ENCODE results near the gene USP3. TPM values are rescaled to one million over a fixed set of nuclear protein-coding genes. Genes with fewer than 3 reads are reported as not detected.

USP3 gene
- polyA plus RNA-seq, 1 donor (not counting 4 experiments of a cell fraction or from before 2014, with no cell fraction given), result 16.2 TPM

DNA sequence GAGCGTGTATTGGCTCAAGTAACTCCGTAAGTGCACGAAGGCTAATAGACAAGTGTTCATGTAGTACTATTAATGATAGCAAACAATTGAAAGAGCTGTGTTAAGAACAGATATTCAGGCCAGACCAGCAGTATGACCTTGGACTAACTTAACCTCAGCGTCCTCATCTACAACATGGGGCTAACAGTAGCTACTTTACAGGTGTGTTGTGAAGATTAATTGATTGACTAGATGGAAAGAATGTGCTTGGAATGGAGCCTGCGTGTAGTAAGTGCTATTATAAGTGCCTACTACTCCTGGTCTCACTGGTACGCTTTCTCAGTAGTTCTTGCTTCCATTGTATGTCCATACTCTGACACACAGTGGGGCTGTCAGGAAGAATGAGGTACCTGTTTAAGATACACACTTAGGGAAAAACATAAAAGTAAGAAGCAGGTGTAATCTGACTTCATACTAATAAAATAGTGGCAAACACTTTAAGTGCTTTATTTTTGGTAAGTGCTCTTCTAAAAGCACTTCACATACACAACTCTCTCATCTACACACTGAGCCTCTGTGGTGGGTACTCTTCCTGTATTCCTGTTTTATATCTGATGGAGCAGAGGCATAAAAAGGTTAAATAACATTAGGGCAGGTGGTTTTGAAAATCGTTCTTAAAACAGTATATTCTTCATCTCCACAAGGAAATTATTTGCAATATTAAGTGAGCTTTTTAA, 68.5 kb downstream of the USP3 start:
- no peak for TF ChIP-seq EZH2 (IDR thresholded peaks at IDR 0.05; ENCODE audit: low read length)
- TF ChIP-seq, protein P1, sequence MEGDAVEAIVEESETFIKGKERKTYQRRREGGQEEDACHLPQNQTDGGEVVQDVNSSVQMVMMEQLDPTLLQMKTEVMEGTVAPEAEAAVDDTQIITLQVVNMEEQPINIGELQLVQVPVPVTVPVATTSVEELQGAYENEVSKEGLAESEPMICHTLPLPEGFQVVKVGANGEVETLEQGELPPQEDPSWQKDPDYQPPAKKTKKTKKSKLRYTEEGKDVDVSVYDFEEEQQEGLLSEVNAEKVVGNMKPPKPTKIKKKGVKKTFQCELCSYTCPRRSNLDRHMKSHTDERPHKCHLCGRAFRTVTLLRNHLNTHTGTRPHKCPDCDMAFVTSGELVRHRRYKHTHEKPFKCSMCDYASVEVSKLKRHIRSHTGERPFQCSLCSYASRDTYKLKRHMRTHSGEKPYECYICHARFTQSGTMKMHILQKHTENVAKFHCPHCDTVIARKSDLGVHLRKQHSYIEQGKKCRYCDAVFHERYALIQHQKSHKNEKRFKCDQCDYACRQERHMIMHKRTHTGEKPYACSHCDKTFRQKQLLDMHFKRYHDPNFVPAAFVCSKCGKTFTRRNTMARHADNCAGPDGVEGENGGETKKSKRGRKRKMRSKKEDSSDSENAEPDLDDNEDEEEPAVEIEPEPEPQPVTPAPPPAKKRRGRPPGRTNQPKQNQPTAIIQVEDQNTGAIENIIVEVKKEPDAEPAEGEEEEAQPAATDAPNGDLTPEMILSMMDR (optimal IDR thresholded peaks at IDR 0.05 in 1 of 3, IDR thresholded peaks at IDR 0.05 in 1 of 3, conservative IDR thresholded peaks at IDR 0.05 in 1 of 3; ENCODE audit: extremely low read depth in 1 of 3, insufficient read depth in 2 of 3, low read length in 3 of 3), result no peak
- DNase-seq (ENCODE audit: low read depth, low spot score) (no peak), FAIRE-seq (peak; percentile 43)
- no peak overlapping the region for H3K27ac ChIP-seq (ENCODE audit: control insufficient read depth, insufficient read depth, low read length)
- no peaks in the 10 kb centered on the region for H3K9me1 ChIP-seq (ENCODE audit: control insufficient read depth, extremely low read depth, insufficient read depth, low read length)
- dilution Hi-C loops (cut with MboI; ENCODE audit: extremely low pct_ligation_motif_present, low sequenced_read_pairs), result no loop called here
- no peak overlapping the region for H3K4me3 ChIP-seq (ENCODE audit: control insufficient read depth in 2 of 3, extremely low read depth in 1 of 3, insufficient read depth in 2 of 3, low read depth in 1 of 3, low read length in 3 of 3)
- H3K36me3 ChIP-seq (ENCODE audit: control insufficient read depth in 2 of 2, extremely low read depth in 1 of 2, insufficient read depth in 2 of 2, low read length in 2 of 2), result peaks cover 7 to 12% of the 10 kb centered on the region in 2 experiments
- H3K4me2 ChIP-seq (ENCODE audit: control insufficient read depth, extremely low read depth, insufficient read depth, low read depth, low read length), result no peak overlapping the region
- H3K79me2 ChIP-seq (ENCODE audit: control insufficient read depth, insufficient read depth, low read length), result no peaks in the 10 kb centered on the region
- no peaks in the 10 kb centered on the region for H4K20me1 ChIP-seq (ENCODE audit: control insufficient read depth, extremely low read depth, insufficient read depth, low read length)
- no peaks in the 10 kb centered on the region for H3K4me1 ChIP-seq (ENCODE audit: control insufficient read depth, extremely low read depth, insufficient read depth, low read length)
- no peaks in the 10 kb centered on the region for H3K9me3 ChIP-seq (ENCODE audit: control insufficient read depth, low read depth, low read length)
- no peaks in the 10 kb centered on the region for H3K27me3 ChIP-seq (ENCODE audit: control insufficient read depth, extremely low read depth, insufficient read depth, low read length)
- H3K9ac ChIP-seq (ENCODE audit: control insufficient read depth, extremely low read depth, insufficient read depth, low read length), result no peak overlapping the region
- no peak overlapping the region for H2AFZ ChIP-seq (ENCODE audit: control insufficient read depth, low read length)

DNA sequence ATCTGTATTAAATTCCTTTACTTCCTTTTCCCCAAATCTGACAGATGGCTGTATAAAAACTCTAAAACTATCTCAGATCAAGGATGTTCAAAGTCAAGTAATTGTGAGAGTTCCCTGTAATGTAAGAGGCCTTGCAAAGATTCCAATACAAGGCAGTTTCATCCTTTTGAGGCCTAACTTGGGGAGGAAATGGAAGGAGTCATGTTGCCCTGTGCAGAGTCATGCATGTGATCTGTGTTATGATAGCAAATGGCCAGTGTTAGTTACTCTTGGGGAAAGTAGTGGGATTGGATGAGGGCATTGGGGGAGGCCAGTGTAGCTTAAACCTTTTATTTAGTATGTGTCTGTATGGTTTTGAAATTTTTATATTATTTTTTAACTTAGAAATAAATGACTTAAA, 69.1 kb downstream of the USP3 start:
- no peaks in the 10 kb centered on the region for H3K27me3 ChIP-seq (ENCODE audit: control insufficient read depth, extremely low read depth, insufficient read depth, low read length)
- TF ChIP-seq, protein P1 (optimal IDR thresholded peaks at IDR 0.05 in 1 of 3, IDR thresholded peaks at IDR 0.05 in 1 of 3, conservative IDR thresholded peaks at IDR 0.05 in 1 of 3; ENCODE audit: extremely low read depth in 1 of 3, insufficient read depth in 2 of 3, low read length in 3 of 3), result no peak
- TF ChIP-seq EZH2 (IDR thresholded peaks at IDR 0.05; ENCODE audit: low read length), result no peak
- no peaks in the 10 kb centered on the region for H3K4me1 ChIP-seq (ENCODE audit: control insufficient read depth, extremely low read depth, insufficient read depth, low read length)
- H3K9me3 ChIP-seq (ENCODE audit: control insufficient read depth, low read depth, low read length), result no peaks in the 10 kb centered on the region
- H3K9ac ChIP-seq (ENCODE audit: control insufficient read depth, extremely low read depth, insufficient read depth, low read length), result no peak overlapping the region
- FAIRE-seq (no peak), DNase-seq (ENCODE audit: low read depth, low spot score) (no peak)
- no peaks in the 10 kb centered on the region for H4K20me1 ChIP-seq (ENCODE audit: control insufficient read depth, extremely low read depth, insufficient read depth, low read length)
- H3K27ac ChIP-seq (ENCODE audit: control insufficient read depth, insufficient read depth, low read length), result no peak overlapping the region
- no peak overlapping the region for H2AFZ ChIP-seq (ENCODE audit: control insufficient read depth, low read length)
- no peaks in the 10 kb centered on the region for H3K9me1 ChIP-seq (ENCODE audit: control insufficient read depth, extremely low read depth, insufficient read depth, low read length)
- peaks cover 7 to 12% of the 10 kb centered on the region in 2 experiments for H3K36me3 ChIP-seq (ENCODE audit: control insufficient read depth in 2 of 2, extremely low read depth in 1 of 2, insufficient read depth in 2 of 2, low read length in 2 of 2)
- no peak overlapping the region for H3K4me2 ChIP-seq (ENCODE audit: control insufficient read depth, extremely low read depth, insufficient read depth, low read depth, low read length)
- dilution Hi-C loops (cut with MboI; ENCODE audit: extremely low pct_ligation_motif_present, low sequenced_read_pairs), result no loop called here
- H3K79me2 ChIP-seq (ENCODE audit: control insufficient read depth, insufficient read depth, low read length), result no peaks in the 10 kb centered on the region
- no peak overlapping the region for H3K4me3 ChIP-seq (ENCODE audit: control insufficient read depth in 2 of 3, extremely low read depth in 1 of 3, insufficient read depth in 2 of 3, low read depth in 1 of 3, low read length in 3 of 3)

Measured in keratinocyte (primary cell).